ENCODE measurements around the gene PRCC.

The PRCC gene

GRCh38 chr1:156797212-156797871, 30.0 kb downstream of the PRCC start:
- peak; percentile 75 for DNase-seq (ENCODE audit: low spot score)

DNA sequence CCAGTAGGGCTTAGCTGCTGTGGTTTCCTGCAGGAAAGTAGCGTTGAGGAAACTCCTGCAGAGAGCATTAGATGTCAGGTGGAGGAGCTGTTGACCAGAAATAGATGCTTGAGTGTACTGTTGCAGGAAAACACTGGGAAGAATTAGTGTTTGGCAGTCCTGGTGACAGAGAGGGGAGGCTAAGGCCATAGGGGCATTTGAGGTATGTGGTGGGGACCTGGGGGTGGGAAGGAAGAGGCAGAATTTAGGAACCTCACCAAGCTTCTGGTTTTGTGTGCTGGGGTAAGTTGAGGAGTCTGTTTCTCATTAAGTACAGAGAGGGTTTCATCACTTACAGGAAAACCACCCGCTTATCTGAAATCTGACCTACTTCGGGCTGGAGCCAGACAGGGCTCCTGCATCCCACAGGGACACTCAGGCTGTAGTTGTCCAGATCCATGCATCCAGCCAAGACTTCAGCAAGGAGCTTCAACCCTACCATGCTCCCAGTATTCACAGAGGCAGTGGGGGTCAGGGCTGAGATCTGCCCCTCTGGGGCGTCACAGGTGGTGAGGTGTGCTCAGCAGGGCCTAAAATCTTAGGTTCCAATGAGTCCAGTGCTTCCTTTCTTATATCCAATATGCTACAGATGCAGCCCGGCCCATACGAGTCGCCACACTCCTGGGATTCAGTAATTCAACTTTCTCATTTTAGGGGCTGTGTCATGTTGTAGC, 34.2 kb downstream of the PRCC start:
- no peak for DNase-seq (ENCODE audit: low spot score)

DNA sequence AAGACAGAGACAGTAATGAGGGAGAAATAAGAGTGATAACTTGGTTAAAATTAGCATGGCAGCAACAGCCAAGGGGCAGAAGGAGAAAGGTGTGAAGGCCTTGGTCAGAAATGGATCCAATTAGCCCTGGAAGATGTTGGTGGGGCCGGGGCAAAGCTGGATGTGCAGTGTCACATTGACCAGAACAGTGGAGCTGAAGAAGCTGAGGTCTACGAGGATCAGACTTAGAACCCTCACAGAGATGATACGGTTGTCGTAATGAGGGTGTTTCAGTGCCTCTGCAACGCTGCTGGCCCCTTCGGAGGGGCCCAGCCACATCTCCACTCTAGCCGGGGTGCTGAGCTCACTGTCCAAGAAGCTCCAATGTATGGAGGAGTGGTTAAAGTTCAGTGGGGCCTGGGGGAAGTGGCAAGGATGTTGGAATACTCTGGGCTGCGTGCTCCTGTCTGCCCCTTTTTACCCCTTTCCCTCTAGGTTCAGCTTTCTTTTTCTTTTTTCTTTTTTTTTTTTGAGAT, 35.1 kb downstream of the PRCC start:
- DNase-seq (ENCODE audit: low spot score), result no peak

DNA sequence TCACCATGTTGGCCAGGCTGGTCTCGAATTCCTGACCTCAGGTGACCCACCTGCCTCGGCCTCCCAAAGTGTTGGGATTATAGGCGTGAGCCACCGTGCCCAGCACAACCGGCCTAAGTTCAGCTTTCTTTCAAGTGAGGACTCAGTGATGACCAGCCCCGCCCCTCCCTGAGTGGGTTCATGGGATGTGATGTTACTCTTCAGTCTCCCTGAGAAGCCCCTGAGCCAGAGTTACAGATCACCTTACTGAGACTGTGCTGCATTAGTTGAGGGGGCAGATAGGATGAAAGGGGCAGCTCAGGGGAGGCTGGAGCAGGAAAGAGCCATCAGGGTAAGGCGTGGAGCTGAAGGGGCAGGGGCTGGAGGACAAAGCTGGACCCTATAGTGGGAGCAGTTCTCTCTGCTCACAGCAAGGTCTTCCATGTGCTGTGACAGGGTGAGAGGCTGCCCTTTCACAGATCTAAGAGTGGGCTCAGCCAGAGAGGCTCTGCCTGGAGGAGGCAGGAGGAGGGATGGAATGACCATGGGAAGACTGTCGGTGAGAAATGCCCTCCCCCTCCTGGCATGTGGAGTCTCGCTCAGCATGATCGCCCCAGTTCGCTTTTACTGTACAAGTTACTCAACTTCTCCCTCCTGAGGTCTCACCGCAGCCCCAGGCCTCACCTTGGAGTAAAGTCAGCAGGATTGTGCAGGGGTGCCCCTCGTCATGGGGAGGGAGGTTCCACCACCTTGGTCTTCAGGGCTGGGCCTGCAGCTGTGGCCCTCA, 35.9 kb downstream of the PRCC start:
- DNase-seq (ENCODE audit: low spot score), result no peak

GRCh38 chr1:156804026-156804425, 36.7 kb downstream of the PRCC start:
- no peak for DNase-seq (ENCODE audit: low spot score)

GRCh38 chr1:156804572-156805243, 37.4 kb downstream of the PRCC start:
- DNase-seq (ENCODE audit: low spot score), result no peak

GRCh38 chr1:156805766-156806511, 38.6 kb downstream of the PRCC start:
- no peak for DNase-seq (ENCODE audit: low spot score)

DNA sequence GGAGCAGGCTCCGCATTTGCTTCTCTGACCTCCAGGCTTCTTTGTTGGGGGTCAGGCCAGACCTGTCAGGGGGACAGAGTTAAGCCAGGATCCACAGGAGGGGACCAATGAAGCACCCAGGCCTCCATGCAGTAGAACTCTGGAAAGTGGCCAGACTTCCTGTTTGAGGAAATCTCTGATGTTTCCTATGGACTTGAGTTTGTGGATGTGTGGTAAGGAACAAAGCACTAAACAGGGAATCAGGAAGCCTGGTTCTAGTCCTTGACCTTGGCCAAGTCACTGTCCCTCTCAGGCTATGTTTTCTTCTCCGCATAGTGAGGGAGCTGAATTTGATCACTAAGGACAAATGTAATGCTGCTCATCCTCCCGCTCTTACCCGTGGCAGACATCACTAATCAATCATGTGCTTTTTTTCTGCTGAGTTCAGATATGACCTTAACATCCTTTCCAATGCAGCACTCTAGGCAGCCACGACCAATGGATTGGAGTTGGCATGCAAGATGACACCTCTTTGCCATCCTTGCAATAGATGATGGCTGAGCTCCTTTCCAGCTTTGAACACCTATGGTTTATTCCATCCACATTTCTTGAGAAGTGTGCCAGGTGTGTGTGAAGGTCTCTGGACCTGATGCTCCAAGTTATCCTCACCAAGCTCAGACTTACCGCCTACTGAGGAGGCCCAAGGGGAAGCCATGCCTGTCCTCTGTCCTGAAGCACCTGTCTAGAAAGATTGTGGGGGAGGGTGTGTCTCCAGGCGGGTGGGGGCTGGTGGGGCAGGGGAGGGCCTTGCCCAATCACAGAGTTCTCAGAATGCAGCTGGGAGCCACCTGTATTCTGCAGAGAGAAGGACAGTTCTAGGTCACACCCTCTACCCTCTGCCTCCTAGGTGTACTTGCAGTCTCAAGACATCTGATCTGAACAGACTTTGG, 39.4 kb downstream of the PRCC start:
- no peak for DNase-seq (ENCODE audit: low spot score)

DNA sequence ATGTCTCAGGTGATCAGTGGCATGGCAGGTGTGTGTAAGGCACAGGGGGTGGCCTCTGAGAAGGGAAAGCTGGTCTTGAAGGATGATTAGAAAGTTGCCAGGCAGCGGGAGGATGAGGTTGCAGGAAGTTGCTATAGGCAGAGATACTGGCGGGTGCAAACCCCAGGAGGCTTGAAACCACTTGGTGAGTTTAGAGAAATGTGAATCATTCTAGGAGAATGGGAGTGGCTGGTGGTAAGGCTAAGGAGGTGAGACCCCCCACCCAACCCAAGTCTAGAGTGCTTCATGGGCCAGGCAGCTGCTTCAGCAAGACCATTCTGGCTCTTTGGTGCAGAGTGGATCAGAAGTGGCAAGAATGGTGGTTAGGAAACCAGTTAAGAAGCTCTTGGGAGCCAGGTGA, 40.3 kb downstream of the PRCC start:
- DNase-seq (ENCODE audit: low spot score), result no peak

GRCh38 chr1:156808186-156809030, 41.1 kb downstream of the PRCC start:
- no peak for DNase-seq (ENCODE audit: low spot score)

DNA sequence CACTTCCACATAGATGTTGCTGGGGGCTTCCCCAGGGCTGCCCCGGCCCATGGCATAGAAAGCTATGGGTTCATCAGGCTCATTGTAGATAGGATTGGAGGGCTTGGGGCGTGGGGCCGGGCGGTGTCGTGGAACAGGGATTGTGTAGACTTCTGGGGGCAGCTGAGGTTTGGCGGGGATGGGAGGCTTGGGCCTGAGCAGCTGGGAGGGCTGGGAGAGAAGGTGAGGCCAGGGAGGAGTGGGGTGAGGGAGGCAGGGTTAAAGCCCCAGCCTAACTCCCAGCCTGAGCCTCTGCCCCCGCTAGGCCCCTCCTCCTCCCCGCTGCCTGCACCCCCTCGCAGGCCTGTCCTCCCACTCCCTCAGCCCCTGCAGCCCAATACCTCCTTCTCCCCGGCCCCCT, 41.9 kb downstream of the PRCC start:
- no peak for DNase-seq (ENCODE audit: low spot score)

- DNase-seq (ENCODE audit: low spot score), result no peak
Measured at GRCh38 chr1:156809711-156810366, 42.5 kb downstream of the PRCC start.

GRCh38 chr1:156811168-156811567, 43.8 kb downstream of the PRCC start:
- DNase-seq (ENCODE audit: low spot score), result no peak

DNA sequence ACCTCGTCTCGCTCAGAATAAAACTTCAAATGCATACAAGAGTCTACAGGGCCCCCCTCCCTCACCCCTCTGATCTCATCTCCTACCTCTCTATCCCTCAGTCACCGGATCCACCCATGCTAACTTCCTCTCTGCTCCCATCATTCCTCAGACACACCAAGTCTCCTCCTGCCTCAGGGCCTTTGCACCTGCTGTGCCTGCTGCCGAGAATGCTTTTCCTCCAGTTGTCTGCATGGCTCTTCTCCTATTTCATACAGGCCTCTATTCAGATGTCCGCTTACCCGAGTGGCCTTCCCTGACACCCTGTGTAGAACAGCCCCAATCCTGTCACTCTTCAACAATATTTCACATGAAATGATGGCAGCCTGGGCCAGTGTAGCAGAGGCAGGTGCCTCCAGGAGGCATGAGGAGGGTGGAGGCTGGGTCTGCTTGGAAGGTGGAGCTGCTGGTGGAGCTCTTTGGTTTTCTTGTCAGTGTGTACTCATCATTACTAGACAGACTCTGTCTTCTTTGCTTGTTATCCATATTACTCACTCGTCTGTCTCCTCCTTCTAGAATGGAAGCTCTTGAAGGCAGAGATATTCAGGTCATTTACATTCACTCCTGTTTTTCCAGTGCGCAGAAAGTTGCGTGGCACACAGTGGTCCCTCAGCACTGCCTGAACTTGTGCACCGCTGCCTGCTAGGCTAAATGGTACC, 45.1 kb downstream of the PRCC start:
- no peak for DNase-seq (ENCODE audit: low spot score)

- no peak for DNase-seq (ENCODE audit: low spot score)
Measured at GRCh38 chr1:156813298-156813697, 46.0 kb downstream of the PRCC start.

DNA sequence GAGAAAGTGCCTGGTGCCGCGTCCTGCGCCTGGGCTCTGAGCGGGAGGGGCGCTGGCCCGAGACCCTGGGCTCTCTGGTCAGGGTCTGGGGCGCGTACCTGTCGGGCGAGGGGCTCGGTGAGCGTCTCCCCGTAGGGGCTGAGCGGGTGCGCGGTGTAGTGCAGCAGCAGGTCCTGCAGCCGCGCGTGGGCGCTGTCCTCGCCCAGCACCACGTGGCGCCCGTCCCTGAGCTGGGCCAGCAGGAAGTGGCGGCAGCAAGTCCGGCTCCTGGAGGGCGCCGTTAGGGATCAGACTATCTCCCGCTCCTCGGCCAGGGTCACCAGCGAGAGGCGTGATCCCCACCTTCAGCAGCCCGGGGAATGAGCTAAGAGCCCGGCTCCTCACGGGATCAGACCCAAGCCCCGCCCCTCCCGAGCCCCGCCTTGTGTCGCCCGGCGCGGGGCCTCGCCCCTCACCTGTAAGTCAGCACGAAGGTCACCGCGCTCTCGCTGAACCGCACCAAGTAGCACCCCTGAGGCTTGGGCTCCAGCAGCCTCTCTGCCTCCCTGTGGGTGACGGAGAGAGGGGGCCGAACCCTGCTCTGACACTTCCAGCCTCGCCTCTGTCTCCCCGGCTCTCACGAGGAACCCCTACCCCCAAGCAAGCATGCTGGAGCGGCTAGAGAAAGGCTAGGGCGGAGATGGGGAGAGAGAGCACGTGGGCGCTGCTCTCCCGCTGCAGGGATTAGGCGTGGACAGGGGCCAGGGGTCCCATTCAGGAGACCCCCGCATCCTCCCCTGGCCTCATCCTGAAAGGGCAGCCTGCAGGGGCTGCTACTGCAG, 46.6 kb downstream of the PRCC start:
- no peak for DNase-seq (ENCODE audit: low spot score)

- DNase-seq (ENCODE audit: low spot score), result no peak
Measured at GRCh38 chr1:156814571-156815260, 47.4 kb downstream of the PRCC start.

All from hematopoietic multipotent progenitor cell treated with erythropoietin and hydrocortisone succinate and interleukin-3 and kit ligand, for 17 days (in vitro differentiated cells).